Esophagus squamous epithelium (tissue), 4 donors: ENCODE results near the gene AFF3.

Experiments used
- POLR2A ChIP-seq, 4 donors: fragments of 450-650 bp; IDR thresholded peaks; one replicate each; pipeline ENCODE4 v1.6.1; 2017; ENCODE audit warnings: antibody characterized with exemption in 4 of 4, mild to moderate bottlenecking in 4 of 4, moderate library complexity in 3 of 4
- TF ChIP-seq, protein P1 (sequence below), 6 experiments: fragments of 450-650 bp in 4 of 6; fragments of 200-600 bp in 2 of 6; sonication (generic) in 2 of 6; IDR thresholded peaks; one replicate each; pipeline ENCODE4 v1.5.1; 2016 to 2019; ENCODE audit warnings: antibody characterized with exemption in 6 of 6, mild to moderate bottlenecking in 4 of 6, moderate library complexity in 4 of 6

DNA sequence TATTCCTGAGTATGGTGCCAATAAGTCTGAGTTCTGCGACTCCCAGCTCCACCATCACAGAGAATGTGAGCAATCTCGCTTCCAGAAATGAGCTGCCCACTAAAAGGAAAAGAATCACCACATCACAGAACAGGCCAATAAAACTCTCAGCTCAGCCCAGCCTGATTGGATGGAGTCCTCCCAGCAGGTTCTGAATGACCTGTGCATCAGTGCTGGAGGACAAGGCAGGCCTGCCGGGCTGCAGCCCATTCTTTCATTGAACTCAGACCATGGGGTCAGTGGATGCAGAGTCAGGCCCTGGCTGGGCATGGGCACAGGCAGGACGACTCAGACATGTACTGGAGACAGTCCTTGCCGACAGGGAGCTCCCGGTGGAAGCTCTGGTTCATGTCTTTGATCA lies 519.9 kb downstream of the AFF3 start:
- TF ChIP-seq, protein P1, sequence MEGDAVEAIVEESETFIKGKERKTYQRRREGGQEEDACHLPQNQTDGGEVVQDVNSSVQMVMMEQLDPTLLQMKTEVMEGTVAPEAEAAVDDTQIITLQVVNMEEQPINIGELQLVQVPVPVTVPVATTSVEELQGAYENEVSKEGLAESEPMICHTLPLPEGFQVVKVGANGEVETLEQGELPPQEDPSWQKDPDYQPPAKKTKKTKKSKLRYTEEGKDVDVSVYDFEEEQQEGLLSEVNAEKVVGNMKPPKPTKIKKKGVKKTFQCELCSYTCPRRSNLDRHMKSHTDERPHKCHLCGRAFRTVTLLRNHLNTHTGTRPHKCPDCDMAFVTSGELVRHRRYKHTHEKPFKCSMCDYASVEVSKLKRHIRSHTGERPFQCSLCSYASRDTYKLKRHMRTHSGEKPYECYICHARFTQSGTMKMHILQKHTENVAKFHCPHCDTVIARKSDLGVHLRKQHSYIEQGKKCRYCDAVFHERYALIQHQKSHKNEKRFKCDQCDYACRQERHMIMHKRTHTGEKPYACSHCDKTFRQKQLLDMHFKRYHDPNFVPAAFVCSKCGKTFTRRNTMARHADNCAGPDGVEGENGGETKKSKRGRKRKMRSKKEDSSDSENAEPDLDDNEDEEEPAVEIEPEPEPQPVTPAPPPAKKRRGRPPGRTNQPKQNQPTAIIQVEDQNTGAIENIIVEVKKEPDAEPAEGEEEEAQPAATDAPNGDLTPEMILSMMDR (IDR thresholded peaks at IDR 0.05): no peak
- TF ChIP-seq POLR2A (IDR thresholded peaks at IDR 0.05): no peak
